ENCODE data around the gene ZNF433. TPM values are rescaled to one million over a fixed set of nuclear protein-coding genes. Genes with fewer than 3 reads are reported as not detected.

The ZNF433 gene
- total and polyA plus RNA-seq, 2 experiments from 2014 or later: 1.5 to 5.0 TPM

DNA sequence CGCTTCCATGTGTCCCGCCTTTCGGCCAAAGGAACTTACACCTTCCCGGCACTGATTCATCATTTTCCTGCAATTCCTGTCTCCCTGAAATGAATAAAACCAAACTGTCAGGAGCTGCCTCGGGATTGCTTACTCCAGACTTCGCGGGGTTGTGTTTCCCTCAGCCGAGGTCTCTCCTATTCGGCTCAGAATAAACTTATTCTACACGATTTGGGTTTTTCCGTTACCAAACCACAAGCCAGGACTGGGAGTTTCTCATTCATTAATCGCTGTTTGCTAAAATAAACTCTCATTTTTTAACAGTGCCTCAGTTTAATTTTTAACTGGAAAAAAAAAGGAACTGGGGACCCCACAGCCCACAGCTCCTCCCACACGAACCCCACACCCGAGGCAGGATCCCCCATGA is 16.6 kb upstream of the ZNF433 start:
- in situ Hi-C loops (cut with MboI): no loop called here
- H3K36me3 ChIP-seq (ENCODE audit: low read depth): no peaks in the 10 kb centered on the region
- H3K9me3 ChIP-seq (ENCODE audit: low read depth): no peaks in the 10 kb centered on the region
- no peak overlapping the region for H3K27ac ChIP-seq
- peak overlapping the region; percentile 94 for H3K4me2 ChIP-seq (ENCODE audit: unreplicated experiment)
- no peaks in the 10 kb centered on the region for H3F3A ChIP-seq (ENCODE audit: insufficient read depth)
- peaks cover 6% of the 10 kb centered on the region; the same call in 1 of the 2 replicates for H3K4me1 ChIP-seq (ENCODE audit: insufficient read depth)
- peak; percentile 48 for DNase-seq
- H3K9ac ChIP-seq: peak overlapping the region; percentile 52
- 0 to 2% methylated on average over 14 of the region's 14 CpGs for WGBS, 2 experiments (ENCODE audit: low coverage in 1 of 2, low lambda C conversion rate in 2 of 2, missing lambda C conversion rate in 2 of 2)
- H3K79me2 ChIP-seq (ENCODE audit: insufficient read depth): no peaks in the 10 kb centered on the region
- no peaks in the 10 kb centered on the region for H3K9me2 ChIP-seq (ENCODE audit: insufficient read depth)
- H2AFZ ChIP-seq: peak overlapping the region; percentile 93
- TF ChIP-seq EZH2 (IDR thresholded peaks at IDR 0.05; ENCODE audit: insufficient read depth, poor library complexity, severe bottlenecking): no peak
- TF ChIP-seq EZH2phosphoT487 (IDR thresholded peaks at IDR 0.05; ENCODE audit: insufficient read depth, low read depth): no peak
- no peaks in the 10 kb centered on the region for H4K20me1 ChIP-seq (ENCODE audit: insufficient read depth)
- H3K27me3 ChIP-seq (replicated peaks; ENCODE audit: insufficient read depth): no peaks in the 10 kb centered on the region
- peak overlapping the region; percentile 81 for H3K4me3 ChIP-seq

DNA sequence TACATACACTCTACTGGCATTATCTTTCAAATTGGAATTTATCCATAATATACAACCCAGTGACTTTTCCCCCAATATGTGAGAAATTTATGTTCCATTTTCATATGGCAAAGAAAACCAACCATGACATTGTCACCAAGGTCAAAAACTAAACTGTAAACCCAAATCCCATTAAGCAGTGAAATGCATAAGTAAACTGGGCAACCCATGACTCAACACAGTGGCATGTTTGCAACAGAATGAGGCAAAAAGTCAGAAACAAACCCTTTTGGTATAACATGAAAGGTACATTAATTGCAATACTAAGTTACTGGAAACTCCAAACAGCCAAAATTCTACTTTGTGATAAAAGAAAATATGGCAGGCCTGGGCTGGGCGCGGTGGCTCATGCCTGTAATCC is 12.4 kb upstream of the ZNF433 start:
- H3K79me2 ChIP-seq (ENCODE audit: insufficient read depth): no peaks in the 10 kb centered on the region
- no peak overlapping the region for H3K4me2 ChIP-seq (ENCODE audit: unreplicated experiment)
- H3K27ac ChIP-seq: no peak overlapping the region
- no peaks in the 10 kb centered on the region for H3K9me3 ChIP-seq (ENCODE audit: low read depth)
- H3K9ac ChIP-seq: no peak overlapping the region
- H4K20me1 ChIP-seq (ENCODE audit: insufficient read depth): no peaks in the 10 kb centered on the region
- peak; percentile 17 for DNase-seq
- in situ Hi-C loops (cut with MboI): no loop called here
- peaks cover 6% of the 10 kb centered on the region; the same call in 1 of the 2 replicates for H3K4me1 ChIP-seq (ENCODE audit: insufficient read depth)
- H3K4me3 ChIP-seq: no peak overlapping the region
- no peak overlapping the region for H2AFZ ChIP-seq
- H3K27me3 ChIP-seq (replicated peaks; ENCODE audit: insufficient read depth): no peaks in the 10 kb centered on the region
- H3F3A ChIP-seq (ENCODE audit: insufficient read depth): no peaks in the 10 kb centered on the region
- 87 to 88% methylated on average over 2 of the region's 2 CpGs for WGBS, 2 experiments (ENCODE audit: low coverage in 1 of 2, low lambda C conversion rate in 2 of 2, missing lambda C conversion rate in 2 of 2)
- TF ChIP-seq EZH2 (IDR thresholded peaks at IDR 0.05; ENCODE audit: insufficient read depth, poor library complexity, severe bottlenecking) (no peak), EZH2phosphoT487 (IDR thresholded peaks at IDR 0.05; ENCODE audit: insufficient read depth, low read depth) (no peak)
- no peaks in the 10 kb centered on the region for H3K9me2 ChIP-seq (ENCODE audit: insufficient read depth)
- H3K36me3 ChIP-seq (ENCODE audit: low read depth): peaks cover 8% of the 10 kb centered on the region; the same call in 1 of the 2 replicates

DNA sequence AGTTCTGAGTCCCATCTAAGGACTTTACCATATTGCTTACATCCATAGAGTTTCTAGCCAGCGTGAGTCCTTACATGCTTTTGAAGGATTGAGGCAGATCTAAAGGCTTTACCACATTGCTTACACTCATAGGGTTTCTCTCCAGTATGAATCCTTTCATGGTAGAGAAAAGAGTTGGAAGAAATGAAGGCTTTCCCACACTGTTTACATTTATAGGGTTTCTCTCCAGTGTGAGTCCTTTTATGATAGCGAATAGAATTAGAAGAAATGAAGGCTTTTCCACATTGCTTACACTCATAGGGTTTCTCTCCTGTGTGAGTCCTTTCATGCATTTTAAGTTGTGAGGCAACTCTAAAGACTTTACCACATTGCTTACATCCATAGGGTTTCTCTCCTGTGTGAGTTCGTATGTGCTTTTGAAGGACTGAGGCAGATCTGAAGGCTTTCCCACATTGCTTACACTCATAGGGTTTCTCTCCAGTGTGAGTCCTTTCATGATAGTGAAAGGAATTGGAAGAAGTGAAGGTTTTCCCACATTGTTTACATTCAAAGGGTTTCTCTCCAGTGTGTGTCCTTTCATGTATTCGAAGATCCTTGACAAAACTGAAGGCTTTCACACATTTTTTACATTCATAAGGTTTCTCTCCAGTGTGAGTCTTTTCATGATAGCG is 8.4 kb upstream of the ZNF433 start:
- H3K9me3 ChIP-seq (ENCODE audit: low read depth): no peaks in the 10 kb centered on the region
- H3K36me3 ChIP-seq (ENCODE audit: low read depth): peaks cover 8% of the 10 kb centered on the region; the same call in 1 of the 2 replicates
- H3K9ac ChIP-seq: no peak overlapping the region
- H3K4me2 ChIP-seq (ENCODE audit: unreplicated experiment): no peak overlapping the region
- no peaks in the 10 kb centered on the region for H3K27me3 ChIP-seq (replicated peaks; ENCODE audit: insufficient read depth)
- WGBS, 2 experiments (ENCODE audit: low coverage in 1 of 2, low lambda C conversion rate in 2 of 2, missing lambda C conversion rate in 2 of 2): 75 to 84% methylated on average over 5 of the region's 5 CpGs
- no peak for DNase-seq
- H3K27ac ChIP-seq: no peak overlapping the region
- no peaks in the 10 kb centered on the region for H3K4me1 ChIP-seq (ENCODE audit: insufficient read depth)
- no peak overlapping the region for H2AFZ ChIP-seq
- H4K20me1 ChIP-seq (ENCODE audit: insufficient read depth): no peaks in the 10 kb centered on the region
- no peaks in the 10 kb centered on the region for H3K79me2 ChIP-seq (ENCODE audit: insufficient read depth)
- no peak for TF ChIP-seq EZH2phosphoT487 (IDR thresholded peaks at IDR 0.05; ENCODE audit: insufficient read depth, low read depth)
- no peak for TF ChIP-seq EZH2 (IDR thresholded peaks at IDR 0.05; ENCODE audit: insufficient read depth, poor library complexity, severe bottlenecking)
- H3F3A ChIP-seq (ENCODE audit: insufficient read depth): no peaks in the 10 kb centered on the region
- no peak overlapping the region for H3K4me3 ChIP-seq
- in situ Hi-C loops (cut with MboI): no loop called here
- no peaks in the 10 kb centered on the region for H3K9me2 ChIP-seq (ENCODE audit: insufficient read depth)

DNA sequence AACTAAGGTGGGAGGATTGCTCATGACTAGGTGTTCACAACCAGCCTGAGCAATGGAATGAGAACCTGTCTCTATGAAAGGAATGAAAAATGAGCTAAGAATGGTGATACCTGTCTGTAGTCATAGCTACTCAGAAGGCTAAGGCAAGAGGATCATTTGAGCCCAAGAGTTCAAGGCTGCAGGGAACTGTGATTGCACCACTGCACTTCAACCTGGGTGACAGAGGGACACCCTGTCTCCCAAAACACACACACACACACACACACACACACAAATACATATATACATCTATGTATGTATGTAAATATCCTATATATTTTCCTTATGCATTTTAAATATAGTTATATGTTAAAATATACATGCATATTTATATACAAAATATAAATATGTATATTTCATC is 7.4 kb upstream of the ZNF433 start:
- no peaks in the 10 kb centered on the region for H3K9me3 ChIP-seq (ENCODE audit: low read depth)

More for the DNA sequence above, 7.4 kb upstream of the ZNF433 start:
- H3K4me2 ChIP-seq (ENCODE audit: unreplicated experiment): no peak overlapping the region
- H3K36me3 ChIP-seq (ENCODE audit: low read depth): peaks cover 8% of the 10 kb centered on the region; the same call in 1 of the 2 replicates
- TF ChIP-seq EZH2 (IDR thresholded peaks at IDR 0.05; ENCODE audit: insufficient read depth, poor library complexity, severe bottlenecking) (no peak), EZH2phosphoT487 (IDR thresholded peaks at IDR 0.05; ENCODE audit: insufficient read depth, low read depth) (no peak)
- in situ Hi-C loops (cut with MboI): no loop called here
- no peak overlapping the region for H3K27ac ChIP-seq
- H3K4me1 ChIP-seq (ENCODE audit: insufficient read depth): no peaks in the 10 kb centered on the region
- H3K79me2 ChIP-seq (ENCODE audit: insufficient read depth): no peaks in the 10 kb centered on the region
- DNase-seq: no peak
- H3K9ac ChIP-seq: no peak overlapping the region
- no peaks in the 10 kb centered on the region for H4K20me1 ChIP-seq (ENCODE audit: insufficient read depth)
- no peak overlapping the region for H3K4me3 ChIP-seq
- no peaks in the 10 kb centered on the region for H3K9me2 ChIP-seq (ENCODE audit: insufficient read depth)
- H3F3A ChIP-seq (ENCODE audit: insufficient read depth): no peaks in the 10 kb centered on the region
- no peaks in the 10 kb centered on the region for H3K27me3 ChIP-seq (replicated peaks; ENCODE audit: insufficient read depth)
- no peak overlapping the region for H2AFZ ChIP-seq
